Right lobe of liver (tissue), 6 donors: Measurements from ENCODE around the gene TK2. TPM values are rescaled to one million over a fixed set of nuclear protein-coding genes. Genes with fewer than 3 reads are reported as not detected.

Experiments used
- ATAC-seq, 4 donors: fragments of 200-7000 bp; cut with Tn5 transposase; one replicate each; pipeline ENCODE4 v1.9.1; 2020; ENCODE audit warnings: mild to moderate bottlenecking in 4 of 4, moderate library complexity in 4 of 4
- DNase-seq, 3 donors: peaks; one replicate each; pipeline ENCODE4 v3.0.0-alpha.2; 2020
- H3K27ac ChIP-seq, 3 donors: fragments of 200-600 bp; one replicate each; pipeline ENCODE4 v1.8.0; 2022
- H3K27me3 ChIP-seq, 2 donors: fragments of 200-600 bp; one replicate each; pipeline ENCODE4 v1.8.0; 2022
- H3K36me3 ChIP-seq, 4 donors: fragments of 200-600 bp; sonication (generic) in 1 of 4; one replicate each; pipeline versions ENCODE4 v1.5.1 to v1.8.0; 2017 to 2022; ENCODE audit warnings: control low read depth in 1 of 4
- H3K4me1 ChIP-seq, 4 donors: fragments of 200-600 bp; sonication (generic) in 1 of 4; one replicate each; pipeline versions ENCODE4 v1.5.1 to v1.8.0; 2017 to 2022; ENCODE audit warnings: control low read depth in 1 of 4
- H3K4me3 ChIP-seq, 3 donors: fragments of 200-600 bp; one replicate each; pipeline ENCODE4 v1.8.0; 2022
- H3K9me3 ChIP-seq, 4 donors: fragments of 200-600 bp; sonication (generic) in 1 of 4; one replicate each; pipeline versions ENCODE4 v1.5.1 to v1.8.0; 2017 to 2022; ENCODE audit warnings: control low read depth in 1 of 4
- POLR2A ChIP-seq: fragments of 450-650 bp; IDR thresholded peaks from one replicate; pipeline ENCODE4 v1.6.1; 2017; ENCODE audit warnings: antibody characterized with exemption, mild to moderate bottlenecking
- WGBS: methylation state at CpG from one replicate; pipeline ENCODE4 v1.1.6; 2018; ENCODE audit warnings: low coverage, low lambda C conversion rate; ENCODE audit not compliant: insufficient coverage; ENCODE audit errors: missing lambda C conversion rate; 5-methylcytosine and 5-hydroxymethylcytosine counted together
- intact Hi-C, 2 donors: fragments of 100-400 bp; cut with DNase I; formaldehyde crosslinking; loops; one replicate each; pipeline versions ENCODE4 v1.11.2 to v1.14.1; 2022
- total RNA-seq, 6 experiments: library from RNA; depleted of rRNA in 2 of 6; stranded (reverse); fragments of >200 nt in 2 of 6; fragmentation: NEBNext Ultra II Directional in 3 of 6; extraction: Animal tissue kit (Norgen Biotek cat#: 25700) in 3 of 6; gene quantifications; one replicate each; pipeline versions ENCODE4 v1.1.0 to v1.2.4, GENCODE V29; 2016 to 2023
- TF ChIP-seq, protein P1 (sequence below), 4 donors: fragments of 200-600 bp in 3 of 4; fragments of 450-650 bp in 1 of 4; IDR thresholded peaks; one replicate each; pipeline versions ENCODE4 v1.5.1 to v1.8.0; 2016 to 2022; ENCODE audit warnings: antibody characterized with exemption in 4 of 4, mild to moderate bottlenecking in 2 of 4
- donor health status: DM: no; HTN: yes; CAD: no.
- donor health status: DM: no; HTN: no; CAD: no.
- donor health status: DM: no; HTN: no; CAD: no.
- donor health status: DM: no; HTN: yes; CAD: no.
- donor health status: DM: no; HTN: yes; CAD: no.

The TK2 gene
- total RNA-seq, 6 experiments from 2014 or later: 25.8 to 41.7 (median 33.6) TPM

- TF ChIP-seq, protein P1, sequence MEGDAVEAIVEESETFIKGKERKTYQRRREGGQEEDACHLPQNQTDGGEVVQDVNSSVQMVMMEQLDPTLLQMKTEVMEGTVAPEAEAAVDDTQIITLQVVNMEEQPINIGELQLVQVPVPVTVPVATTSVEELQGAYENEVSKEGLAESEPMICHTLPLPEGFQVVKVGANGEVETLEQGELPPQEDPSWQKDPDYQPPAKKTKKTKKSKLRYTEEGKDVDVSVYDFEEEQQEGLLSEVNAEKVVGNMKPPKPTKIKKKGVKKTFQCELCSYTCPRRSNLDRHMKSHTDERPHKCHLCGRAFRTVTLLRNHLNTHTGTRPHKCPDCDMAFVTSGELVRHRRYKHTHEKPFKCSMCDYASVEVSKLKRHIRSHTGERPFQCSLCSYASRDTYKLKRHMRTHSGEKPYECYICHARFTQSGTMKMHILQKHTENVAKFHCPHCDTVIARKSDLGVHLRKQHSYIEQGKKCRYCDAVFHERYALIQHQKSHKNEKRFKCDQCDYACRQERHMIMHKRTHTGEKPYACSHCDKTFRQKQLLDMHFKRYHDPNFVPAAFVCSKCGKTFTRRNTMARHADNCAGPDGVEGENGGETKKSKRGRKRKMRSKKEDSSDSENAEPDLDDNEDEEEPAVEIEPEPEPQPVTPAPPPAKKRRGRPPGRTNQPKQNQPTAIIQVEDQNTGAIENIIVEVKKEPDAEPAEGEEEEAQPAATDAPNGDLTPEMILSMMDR (IDR thresholded peaks at IDR 0.05): no peak
- ATAC-seq (no peak), DNase-seq (peak in 1 of 3 donors; percentile 43)
- no peak overlapping the region for H3K4me3 ChIP-seq
- no peaks in the 10 kb centered on the region for H3K4me1 ChIP-seq
- WGBS: 100% methylated on average over 1 of the region's 5 CpGs
- intact Hi-C loops: no loop called here
- no peaks in the 10 kb centered on the region for H3K27me3 ChIP-seq
- H3K9me3 ChIP-seq: no peaks in the 10 kb centered on the region
- no peaks in the 10 kb centered on the region for H3K36me3 ChIP-seq
- H3K27ac ChIP-seq: no peak overlapping the region
Measured at GRCh38 chr16:66487580-66488275, 62.2 kb downstream of the TK2 start.

DNA sequence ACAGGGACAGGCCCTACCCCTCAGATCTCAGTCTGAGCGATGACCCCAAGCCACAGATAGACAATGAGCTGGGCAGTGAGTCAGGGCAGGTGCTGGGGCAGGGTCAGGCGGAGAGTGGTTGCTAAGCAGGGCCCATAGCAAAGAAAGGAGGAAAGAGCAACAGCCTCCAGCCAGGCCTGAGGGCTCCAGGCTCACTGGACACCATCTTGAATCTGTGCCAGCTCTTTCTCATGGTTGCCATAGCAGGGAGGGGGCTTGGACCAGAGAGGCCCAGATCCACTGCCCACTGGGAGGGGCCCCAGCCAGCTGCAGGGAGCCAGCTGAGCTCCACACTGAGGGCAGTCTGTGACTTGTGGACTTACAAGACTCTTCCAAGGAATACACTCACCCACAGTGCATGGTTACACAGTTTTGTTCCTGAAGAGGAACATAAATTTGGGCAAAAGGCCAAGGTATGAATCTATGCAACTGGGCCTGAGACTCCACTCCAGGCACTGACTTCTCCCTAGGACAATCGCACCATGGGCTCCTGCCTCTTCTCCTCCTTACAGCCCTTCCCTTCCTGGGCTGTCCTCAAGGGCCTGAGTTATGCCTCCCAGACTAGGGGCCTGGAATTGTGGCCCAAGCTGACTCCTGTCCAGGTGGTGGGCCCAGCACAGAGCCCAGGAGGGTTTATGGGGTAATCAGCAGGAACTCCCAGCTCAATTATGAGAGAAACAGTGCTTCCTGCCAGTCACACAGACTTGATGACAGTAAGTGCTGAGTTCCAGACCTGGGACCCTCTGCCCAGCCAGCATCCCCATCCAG lies 62.9 kb downstream of the TK2 start:
- intact Hi-C loops: no loop called here
- Histone ChIP-seq H3K9me3 (no peaks in the 10 kb centered on the region), H3K4me1 (no peaks in the 10 kb centered on the region), H3K27me3 (no peaks in the 10 kb centered on the region), H3K4me3 (no peak overlapping the region), H3K27ac (no peak overlapping the region), H3K36me3 (no peaks in the 10 kb centered on the region)
- WGBS: no CpG with 5 or more reads among the region's 3 CpGs
- DNase-seq: peak in 1 of 3 donors; percentile 44
- ATAC-seq: peak; percentile 21 to 48 (median 36)
- TF ChIP-seq, protein P1 (IDR thresholded peaks at IDR 0.05): no peak
- no peak for TF ChIP-seq POLR2A

- DNase-seq (no peak), ATAC-seq (no peak)
- Histone ChIP-seq H3K9me3 (no peaks in the 10 kb centered on the region), H3K4me3 (no peak overlapping the region), H3K27me3 (no peaks in the 10 kb centered on the region), H3K4me1 (no peaks in the 10 kb centered on the region), H3K36me3 (no peaks in the 10 kb centered on the region), H3K27ac (no peak overlapping the region)
- 96% methylated on average over 10 of the region's 12 CpGs for WGBS
- TF ChIP-seq, protein P1 (IDR thresholded peaks at IDR 0.05): no peak
- intact Hi-C loops: no loop called here
Measured at GRCh38 chr16:66486199-66486772, 63.6 kb downstream of the TK2 start.

- ATAC-seq (no peak), DNase-seq (no peak)
- H3K9me3 ChIP-seq: no peaks in the 10 kb centered on the region
- no peak overlapping the region for H3K27ac ChIP-seq
- no peaks in the 10 kb centered on the region for H3K36me3 ChIP-seq
- no peaks in the 10 kb centered on the region for H3K4me1 ChIP-seq
- no peaks in the 10 kb centered on the region for H3K27me3 ChIP-seq
- WGBS: 78% methylated on average over 5 of the region's 6 CpGs
- intact Hi-C loops: no loop called here
- TF ChIP-seq, protein P1 (IDR thresholded peaks at IDR 0.05): no peak
- TF ChIP-seq POLR2A: no peak
- no peak overlapping the region for H3K4me3 ChIP-seq
Measured at GRCh38 chr16:66485376-66485775, 64.5 kb downstream of the TK2 start.
